Spleen (tissue), 11 donors: ENCODE data around the gene KIFAP3. TPM values are rescaled to one million over a fixed set of nuclear protein-coding genes. Genes with fewer than 3 reads are reported as not detected.

Experiments
- DNase-seq: peaks from one replicate; pipeline ENCODE4 v3.0.0-alpha.2; 2020
- H3K27ac ChIP-seq, 8 donors: fragments of 200-600 bp; sonication (generic) in 7 of 8; 1 replicate in 4 of 8; 2 replicates in 4 of 8; pipeline versions ENCODE4 v1.5.0 to v1.8.0; 2016 to 2021; ENCODE audit warnings: inconsistent platforms in 4 of 8, mild to moderate bottlenecking in 4 of 8, moderate library complexity in 1 of 8
- H3K27me3 ChIP-seq, 7 donors: fragments of 200-600 bp; sonication (generic) in 6 of 7; replicated peaks in 1 of 7; 1 replicate in 4 of 7; 2 replicates in 3 of 7; pipeline versions ENCODE4 v1.5.0 to v1.8.0; 2016 to 2021; ENCODE audit warnings: inconsistent platforms in 3 of 7, mild to moderate bottlenecking in 1 of 7
- H3K36me3 ChIP-seq, 6 donors: fragments of 200-600 bp; sonication (generic) in 5 of 6; 1 replicate in 4 of 6; 2 replicates in 2 of 6; pipeline versions ENCODE4 v1.5.0 to v1.8.0; 2016 to 2021; ENCODE audit warnings: inconsistent platforms in 2 of 6
- H3K4me1 ChIP-seq, 6 donors: fragments of 200-600 bp; sonication (generic) in 5 of 6; 1 replicate in 3 of 6; 2 replicates in 3 of 6; pipeline versions ENCODE4 v1.5.0 to v1.8.0; 2016 to 2021; ENCODE audit warnings: inconsistent platforms in 3 of 6
- H3K4me3 ChIP-seq, 8 donors: fragments of 200-600 bp; sonication (generic) in 7 of 8; 1 replicate in 4 of 8; 2 replicates in 4 of 8; pipeline versions ENCODE4 v1.5.0 to v1.8.0; 2016 to 2021; ENCODE audit warnings: inconsistent platforms in 4 of 8, mild to moderate bottlenecking in 4 of 8, moderate library complexity in 2 of 8
- H3K9me3 ChIP-seq, 8 donors: fragments of 200-600 bp; sonication (generic) in 7 of 8; 1 replicate in 4 of 8; 2 replicates in 4 of 8; pipeline versions ENCODE4 v1.5.0 to v1.8.0; 2016 to 2021; ENCODE audit warnings: inconsistent platforms in 4 of 8
- POLR2A ChIP-seq, 3 donors: fragments of 450-650 bp; IDR thresholded peaks; one replicate each; pipeline ENCODE4 v1.5.1; 2017; ENCODE audit warnings: antibody characterized with exemption in 3 of 3, mild to moderate bottlenecking in 1 of 3
- POLR2AphosphoS5 ChIP-seq, 3 donors: sonication (generic); formaldehyde crosslinking; IDR thresholded peaks; one replicate each; pipeline ENCODE4 v1.5.1; 2017; ENCODE audit warnings: antibody characterized with exemption in 3 of 3
- WGBS, 5 donors: extraction: QIAGEN DNeasy Blood & Tissue Kit in 3 of 5; methylation state at CpG; one replicate each; pipeline versions ENCODE4 v1.1.5 to v1.1.7; 2013 to 2018; 5-methylcytosine and 5-hydroxymethylcytosine counted together
- intact Hi-C: fragments of 100-400 bp; cut with DNase I; formaldehyde crosslinking; loops from one replicate; pipeline ENCODE4 v1.15.0; 2023; ENCODE audit warnings: low total_unique reads
- polyA plus RNA-seq, 3 donors: library from polyadenylated mRNA; stranded (reverse); fragments of 200-250 nt; gene quantifications; one replicate each; pipeline ENCODE4 v1.2.1, GENCODE V29; 2013
- total RNA-seq, 7 donors: library from RNA; depleted of rRNA in 3 of 7; stranded (reverse); fragments of >200 nt in 3 of 7; fragmentation: NEBNext Ultra II Directional in 4 of 7; extraction: Animal tissue kit (Norgen Biotek cat#: 25700) in 4 of 7; gene quantifications; one replicate each; pipeline versions ENCODE4 v1.1.0 to v1.2.1, GENCODE V29; 2016 to 2021
- TF ChIP-seq, protein P1 (sequence below), 11 experiments: fragments of 200-600 bp in 7 of 11; fragments of 450-650 bp in 4 of 11; sonication (generic) in 4 of 11; IDR thresholded peaks in 8 of 11; conservative IDR thresholded peaks in 3 of 11; 1 replicate in 7 of 11; 2 replicates in 4 of 11; pipeline versions ENCODE4 v1.4.0 to v1.8.0; 2016 to 2021; ENCODE audit warnings: antibody characterized with exemption in 11 of 11, inconsistent platforms in 4 of 11, mild to moderate bottlenecking in 1 of 11
- donor health status: healthy with polysubstance abuse.
- donor health status: DM: no; HTN: no; CAD: no; lungs with moderate emphysema.
- donor health status: DM: no; HTN: no; CAD: no.
- donor health status: Bipolar disorder and iron deficiency.
- donor health status: healthy.
- donor health status: DM: no; HTN: no; CAD: no.
- donor health status: DM: yes; HTN: yes; CAD: no.

KIFAP3 gene
- total and polyA plus RNA-seq, 10 donors: 5.1 to 36.7 (median 20.6) TPM

DNA sequence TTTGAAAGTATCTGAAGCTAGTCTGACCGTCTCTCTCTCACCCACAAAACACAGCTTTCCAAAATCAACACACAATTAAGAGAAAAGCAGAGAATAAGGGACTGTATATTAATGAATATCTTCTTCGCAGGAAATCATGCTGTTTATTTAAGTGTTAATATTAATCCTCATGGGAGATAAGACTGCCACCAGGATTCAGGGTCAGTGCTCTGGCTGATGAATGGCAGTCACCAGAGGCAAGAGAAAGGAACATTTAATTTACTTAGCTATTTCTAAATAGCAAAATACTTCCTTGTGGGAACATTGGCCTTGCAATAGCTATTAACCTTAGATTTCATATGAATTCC, 183.0 kb downstream of the KIFAP3 start:
- Histone ChIP-seq H3K4me3 (peak overlapping the region in 1 of 8 donors; percentile 16), H3K27ac (peak overlapping the region in 5 of 8 donors; percentile 33 to 65 (median 53)), H3K27me3 (peaks cover 0 to under 1% (median 0%) of the 10 kb centered on the region in 7 donors), H3K36me3 (peaks cover 0 to 23% (median 13%) of the 10 kb centered on the region in 6 donors), H3K9me3 (no peaks in the 10 kb centered on the region), H3K4me1 (peaks cover 9 to 51% (median 36%) of the 10 kb centered on the region in 6 donors)
- DNase-seq: no peak
- intact Hi-C loops: no loop called here
- TF ChIP-seq POLR2A (IDR thresholded peaks at IDR 0.05) (no peak), POLR2AphosphoS5 (IDR thresholded peaks at IDR 0.05) (no peak)
- TF ChIP-seq, protein P1, sequence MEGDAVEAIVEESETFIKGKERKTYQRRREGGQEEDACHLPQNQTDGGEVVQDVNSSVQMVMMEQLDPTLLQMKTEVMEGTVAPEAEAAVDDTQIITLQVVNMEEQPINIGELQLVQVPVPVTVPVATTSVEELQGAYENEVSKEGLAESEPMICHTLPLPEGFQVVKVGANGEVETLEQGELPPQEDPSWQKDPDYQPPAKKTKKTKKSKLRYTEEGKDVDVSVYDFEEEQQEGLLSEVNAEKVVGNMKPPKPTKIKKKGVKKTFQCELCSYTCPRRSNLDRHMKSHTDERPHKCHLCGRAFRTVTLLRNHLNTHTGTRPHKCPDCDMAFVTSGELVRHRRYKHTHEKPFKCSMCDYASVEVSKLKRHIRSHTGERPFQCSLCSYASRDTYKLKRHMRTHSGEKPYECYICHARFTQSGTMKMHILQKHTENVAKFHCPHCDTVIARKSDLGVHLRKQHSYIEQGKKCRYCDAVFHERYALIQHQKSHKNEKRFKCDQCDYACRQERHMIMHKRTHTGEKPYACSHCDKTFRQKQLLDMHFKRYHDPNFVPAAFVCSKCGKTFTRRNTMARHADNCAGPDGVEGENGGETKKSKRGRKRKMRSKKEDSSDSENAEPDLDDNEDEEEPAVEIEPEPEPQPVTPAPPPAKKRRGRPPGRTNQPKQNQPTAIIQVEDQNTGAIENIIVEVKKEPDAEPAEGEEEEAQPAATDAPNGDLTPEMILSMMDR (IDR thresholded peaks at IDR 0.05 in 8 of 11, conservative IDR thresholded peaks at IDR 0.05 in 3 of 11): no peak
- WGBS, 5 donors: 51 to 78% (median 64%) methylated on average over 2 of the region's 2 CpGs

DNA sequence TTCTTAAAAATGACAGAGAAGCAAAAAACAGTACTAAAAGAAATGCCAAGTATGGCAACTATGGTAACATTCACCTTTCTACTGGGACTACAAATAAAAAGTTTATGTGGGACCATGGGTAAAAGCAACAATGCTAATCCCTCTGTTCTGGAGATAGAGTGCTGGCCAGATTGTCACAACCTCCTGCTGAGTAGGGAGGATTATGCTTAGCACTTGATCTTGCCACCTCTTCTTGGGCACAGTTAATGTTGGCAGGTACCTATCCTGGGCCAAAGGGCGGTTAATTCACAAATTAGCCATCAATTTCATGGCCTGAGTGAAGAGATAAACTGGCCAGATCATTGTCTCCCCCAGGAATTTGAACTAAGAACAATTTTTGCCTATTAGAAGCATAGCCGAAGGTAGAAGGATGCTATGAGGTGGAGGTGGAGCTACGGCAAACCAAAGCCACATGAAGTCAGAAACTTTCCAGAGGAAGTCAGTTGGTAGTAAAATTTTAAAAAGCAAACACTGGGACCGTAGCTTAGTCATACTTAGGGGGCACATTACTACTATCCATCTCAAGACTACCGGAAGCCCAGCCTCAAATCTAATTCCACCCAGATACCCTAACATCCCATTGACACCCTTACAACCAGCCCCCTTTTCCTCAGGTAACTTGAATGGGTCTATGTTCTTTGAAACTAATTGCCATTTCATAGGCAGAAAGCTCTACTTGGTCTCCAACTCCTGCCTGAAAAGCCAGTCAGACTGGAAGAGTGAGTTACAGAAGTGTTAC, 183.5 kb downstream of the KIFAP3 start:
- WGBS, 5 donors: 35 to 50% (median 43%) methylated on average over 5 of the region's 5 CpGs
- Histone ChIP-seq H3K27ac (peak overlapping the region in 6 of 8 donors; percentile 22 to 65 (median 44)), H3K4me3 (peak overlapping the region in 1 of 8 donors; percentile 16), H3K27me3 (no peaks in the 10 kb centered on the region), H3K4me1 (peaks cover 9 to 51% (median 36%) of the 10 kb centered on the region in 6 donors), H3K36me3 (peaks cover 0 to 28% (median 17%) of the 10 kb centered on the region in 6 donors), H3K9me3 (no peaks in the 10 kb centered on the region)
- DNase-seq: no peak
- TF ChIP-seq POLR2AphosphoS5 (IDR thresholded peaks at IDR 0.05) (no peak), POLR2A (IDR thresholded peaks at IDR 0.05) (no peak)
- TF ChIP-seq, protein P1 (IDR thresholded peaks at IDR 0.05 in 8 of 11, conservative IDR thresholded peaks at IDR 0.05 in 3 of 11): no peak
- intact Hi-C loops: no loop called here

DNA sequence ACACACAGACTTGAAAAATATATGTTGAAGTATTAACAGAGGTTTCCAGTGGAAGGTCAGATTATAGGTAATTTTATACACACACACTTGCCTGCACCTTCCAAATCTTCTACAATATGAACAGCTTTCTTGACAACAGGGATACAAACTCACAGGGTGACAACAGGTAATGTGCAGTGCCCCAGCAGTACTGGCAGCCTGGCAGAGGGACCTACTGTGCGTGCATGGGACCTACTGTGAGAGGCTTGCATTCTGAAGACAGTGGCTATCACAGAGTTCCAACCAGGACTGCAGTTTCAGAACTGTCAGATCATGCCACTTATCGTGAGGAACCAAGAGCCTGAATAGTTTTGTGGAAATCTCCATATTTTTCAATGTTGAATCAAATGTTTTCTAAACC, 184.6 kb downstream of the KIFAP3 start:
- H3K4me3 ChIP-seq: no peak overlapping the region
- TF ChIP-seq POLR2A (IDR thresholded peaks at IDR 0.05): no peak
- TF ChIP-seq, protein P1 (IDR thresholded peaks at IDR 0.05 in 8 of 11, conservative IDR thresholded peaks at IDR 0.05 in 3 of 11): no peak
- no peak for TF ChIP-seq POLR2AphosphoS5 (IDR thresholded peaks at IDR 0.05)
- H3K27ac ChIP-seq: no peak overlapping the region
- 94 to 100% (median 98%) methylated on average over 2 of the region's 2 CpGs for WGBS, 5 donors
- H3K36me3 ChIP-seq: peaks cover 0 to 39% (median 22%) of the 10 kb centered on the region in 6 donors
- intact Hi-C loops: no loop called here
- no peaks in the 10 kb centered on the region for H3K27me3 ChIP-seq
- H3K4me1 ChIP-seq: peaks cover 9 to 51% (median 35%) of the 10 kb centered on the region in 6 donors
- no peak for DNase-seq
- H3K9me3 ChIP-seq: no peaks in the 10 kb centered on the region

DNA sequence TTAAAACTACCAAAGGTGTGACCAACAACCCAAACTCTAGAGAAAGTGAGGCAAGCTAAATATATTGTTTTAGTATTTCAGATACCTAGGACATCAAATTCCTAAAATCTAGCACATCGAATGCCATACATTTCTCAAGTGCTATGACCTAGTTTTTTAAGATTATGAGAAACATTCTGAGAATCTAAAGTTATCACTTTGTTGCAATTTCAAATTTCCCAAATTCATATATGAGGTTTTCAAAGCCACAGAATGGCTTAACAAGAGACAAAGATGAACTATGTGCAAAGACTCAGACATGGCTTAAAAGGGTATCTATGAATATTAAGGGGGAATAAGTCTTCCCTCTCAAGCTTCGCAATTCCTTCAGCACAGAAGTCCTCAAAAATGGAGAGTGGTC, 187.6 kb downstream of the KIFAP3 start:
- DNase-seq: no peak
- Histone ChIP-seq H3K27ac (no peak overlapping the region), H3K27me3 (no peaks in the 10 kb centered on the region), H3K4me1 (peaks cover 1 to 38% (median 20%) of the 10 kb centered on the region in 6 donors), H3K36me3 (peaks cover 0 to 68% (median 32%) of the 10 kb centered on the region in 6 donors), H3K9me3 (no peaks in the 10 kb centered on the region), H3K4me3 (no peak overlapping the region)
- whole genome bisulfite sequencing, 5 donors: 92 to 99% (median 94%) methylated on average over 2 of the region's 2 CpGs
- intact Hi-C loops: no loop called here
- TF ChIP-seq POLR2AphosphoS5 (IDR thresholded peaks at IDR 0.05) (no peak), POLR2A (IDR thresholded peaks at IDR 0.05) (no peak)
- TF ChIP-seq, protein P1 (IDR thresholded peaks at IDR 0.05 in 8 of 11, conservative IDR thresholded peaks at IDR 0.05 in 3 of 11): no peak
